Brain microvascular endothelial cell (primary cell): ENCODE measurements around the gene AUTS2.

Experiments
- DNase-seq: peaks from one replicate; pipeline ENCODE4 v3.0.0-alpha.2; 2020
- H3K27ac ChIP-seq: fragments of 250-450 bp; sonication (Bioruptor Pico); 2 replicates; pipeline ENCODE4 v1.5.1; 2020; ENCODE audit warnings: mild to moderate bottlenecking, moderate library complexity
- H3K27me3 ChIP-seq: fragments of 250-450 bp; sonication (Bioruptor Pico); replicated peaks from 2 replicates; pipeline ENCODE4 v1.5.1; 2020; ENCODE audit warnings: mild to moderate bottlenecking
- H3K36me3 ChIP-seq: fragments of 250-450 bp; sonication (Bioruptor Pico); replicated peaks from 2 replicates; pipeline ENCODE4 v1.5.1; 2020; ENCODE audit warnings: mild to moderate bottlenecking
- H3K4me3 ChIP-seq: 2 replicates; pipeline ENCODE4 v1.5.1; 2011; ENCODE audit warnings: low read depth, mild to moderate bottlenecking, control low read depth, low read length, moderate library complexity
- CTCF ChIP-seq: IDR thresholded peaks from 2 replicates; pipeline ENCODE4 v1.5.1; 2011; ENCODE audit warnings: low read depth, mild to moderate bottlenecking, moderate library complexity, low read length, control low read depth, inconsistent platforms; ENCODE audit errors: missing control alignments
- in situ Hi-C: cut with HindIII; loops from 2 replicates; pipeline ENCODE4 v1.10.0; 2017; ENCODE audit warnings: low sequenced_read_pairs, low pct_ligation_motif_present

The AUTS2 gene

GRCh38 chr7:69748530-69748929 lies 150.3 kb downstream of the AUTS2 start:
- in situ Hi-C loops, result no loop called here
- Histone ChIP-seq H3K36me3 (no peaks in the 10 kb centered on the region), H3K27me3 (no peaks in the 10 kb centered on the region), H3K27ac (no peak overlapping the region), H3K4me3 (no peak overlapping the region)
- DNase-seq, result no peak
- TF ChIP-seq CTCF, result no peak

- Histone ChIP-seq H3K27me3 (no peaks in the 10 kb centered on the region), H3K27ac (no peak overlapping the region), H3K4me3 (no peak overlapping the region), H3K36me3 (no peaks in the 10 kb centered on the region)
- DNase-seq, result no peak
- in situ Hi-C loops, result no loop called here
- TF ChIP-seq CTCF, result no peak
These were observed 151.2 kb downstream of the AUTS2 start for GRCh38 chr7:69749372-69749979.

- no peak for DNase-seq
- Histone ChIP-seq H3K36me3 (no peaks in the 10 kb centered on the region), H3K27ac (no peak overlapping the region), H3K27me3 (no peaks in the 10 kb centered on the region), H3K4me3 (no peak overlapping the region)
- in situ Hi-C loops, result no loop called here
- no peak for TF ChIP-seq CTCF
These were observed 151.7 kb downstream of the AUTS2 start for GRCh38 chr7:69749994-69750393.

- no peak for DNase-seq
- no peaks in the 10 kb centered on the region for H3K27me3 ChIP-seq
- no peak for TF ChIP-seq CTCF
- in situ Hi-C loops, result no loop called here
- no peaks in the 10 kb centered on the region for H3K36me3 ChIP-seq
- no peak overlapping the region for H3K27ac ChIP-seq
- H3K4me3 ChIP-seq, result no peak overlapping the region
These were observed 152.8 kb downstream of the AUTS2 start for GRCh38 chr7:69751026-69751425.

GRCh38 chr7:69753981-69754380 lies 155.7 kb downstream of the AUTS2 start:
- H3K36me3 ChIP-seq, result no peaks in the 10 kb centered on the region
- no peak for DNase-seq

More at GRCh38 chr7:69753981-69754380, 155.7 kb downstream of the AUTS2 start:
- Histone ChIP-seq H3K27me3 (no peaks in the 10 kb centered on the region), H3K27ac (no peak overlapping the region), H3K4me3 (no peak overlapping the region)
- no peak for TF ChIP-seq CTCF
- in situ Hi-C loops, result no loop called here
